ENCODE measurements around the gene HINFP. TPM values are rescaled to one million over a fixed set of nuclear protein-coding genes. Genes with fewer than 3 reads are reported as not detected.

Gene HINFP
- total RNA-seq, 2 donors from 2014 or later = 11.9 to 28.3 TPM

- intact Hi-C loops (cut with DNase I) = no loop called here
- H3K27ac ChIP-seq = no peak overlapping the region
- peaks cover 0 to 11% of the 10 kb centered on the region in 2 donors for H3K27me3 ChIP-seq
- WGBS, 2 donors = 80 to 84% methylated on average over 4 of the region's 4 CpGs
- ATAC-seq (no peak), DNase-seq (no peak)
- H3K36me3 ChIP-seq (replicated peaks in 1 of 2; ENCODE audit: insufficient read depth in 1 of 2, low read depth in 2 of 2) = no peaks in the 10 kb centered on the region
- H3K4me1 ChIP-seq = peaks cover 13% of the 10 kb centered on the region
- H3K4me3 ChIP-seq = no peak overlapping the region
- no peaks in the 10 kb centered on the region for H3K9me3 ChIP-seq
- TF ChIP-seq POLR2A (IDR thresholded peaks at IDR 0.05) (no peak), CTCF (IDR thresholded peaks at IDR 0.05) (no peak)
These were observed 31.2 kb downstream of the HINFP start for GRCh38 chr11:119152604-119153003.

- Histone ChIP-seq H3K4me1 (peaks cover 13% of the 10 kb centered on the region), H3K27me3 (peaks cover 0 to 11% of the 10 kb centered on the region in 2 donors), H3K27ac (no peak overlapping the region), H3K9me3 (no peaks in the 10 kb centered on the region), H3K36me3 (replicated peaks in 1 of 2; ENCODE audit: insufficient read depth in 1 of 2, low read depth in 2 of 2) (no peaks in the 10 kb centered on the region), H3K4me3 (no peak overlapping the region)
- intact Hi-C loops (cut with DNase I) = no loop called here
- no peak for ATAC-seq
- 75% methylated on average over 9 of the region's 9 CpGs for WGBS, 2 donors
- no peak for DNase-seq
- TF ChIP-seq POLR2A (IDR thresholded peaks at IDR 0.05) = no peak
- no peak for TF ChIP-seq CTCF (IDR thresholded peaks at IDR 0.05)
These were observed 31.9 kb downstream of the HINFP start for GRCh38 chr11:119153049-119153818.

- TF ChIP-seq POLR2A (IDR thresholded peaks at IDR 0.05) (no peak), CTCF (IDR thresholded peaks at IDR 0.05) (no peak)
- no peak overlapping the region for H3K4me3 ChIP-seq
- intact Hi-C loops (cut with DNase I) = no loop called here
- ATAC-seq (no peak), DNase-seq (no peak)
- no peaks in the 10 kb centered on the region for H3K9me3 ChIP-seq
- H3K27me3 ChIP-seq = peaks cover 0 to 9% of the 10 kb centered on the region in 2 donors
- H3K27ac ChIP-seq = no peak overlapping the region
- peaks cover 6% of the 10 kb centered on the region for H3K4me1 ChIP-seq
- 87 to 88% methylated on average over 4 to 5 of the region's 6 CpGs for WGBS, 2 donors
- no peaks in the 10 kb centered on the region for H3K36me3 ChIP-seq (replicated peaks in 1 of 2; ENCODE audit: insufficient read depth in 1 of 2, low read depth in 2 of 2)
These were observed 32.8 kb downstream of the HINFP start for GRCh38 chr11:119154178-119154577.

- WGBS, 2 donors = 39 to 41% methylated on average over 8 of the region's 8 CpGs
- H3K27ac ChIP-seq = no peak overlapping the region
- H3K27me3 ChIP-seq = no peaks in the 10 kb centered on the region
- DNase-seq (peak in 1 of 4 donors; percentile 33), ATAC-seq (no peak)
- no peaks in the 10 kb centered on the region for H3K36me3 ChIP-seq (replicated peaks in 1 of 2; ENCODE audit: insufficient read depth in 1 of 2, low read depth in 2 of 2)
- intact Hi-C loops (cut with DNase I) = no loop called here
- no peak overlapping the region for H3K4me3 ChIP-seq
- no peaks in the 10 kb centered on the region for H3K9me3 ChIP-seq
- no peaks in the 10 kb centered on the region for H3K4me1 ChIP-seq
- TF ChIP-seq CTCF (IDR thresholded peaks at IDR 0.05) (peak in 1 of 7 experiments; percentile 25), POLR2A (IDR thresholded peaks at IDR 0.05) (no peak)
These were observed 34.5 kb downstream of the HINFP start for GRCh38 chr11:119155733-119156492.

Measured in body of pancreas (tissue), 4 donors.